Nephron progenitor cell (in vitro differentiated cells): Measurements from ENCODE around the gene PBLD.
"Not testable (repeated sequence)": the region's sequence is repeated elsewhere in the genome, so short reads cannot be mapped to it uniquely, and the experiment has no call there.

Source experiments
- DNase-seq: peaks from one replicate; pipeline ENCODE4 v3.0.0; 2021
- H3K27ac Mint-ChIP-seq: 2 replicates; pipeline ENCODE4 v1.8.0; 2021; ENCODE audit warnings: mild to moderate bottlenecking, moderate library complexity, mixed read lengths
- H3K27me3 Mint-ChIP-seq: 2 replicates; pipeline ENCODE4 v1.8.0; 2021; ENCODE audit warnings: mild to moderate bottlenecking, low read depth, mixed read lengths; ENCODE audit not compliant: poor library complexity
- H3K36me3 Mint-ChIP-seq: 2 replicates; pipeline ENCODE4 v1.8.0; 2021; ENCODE audit warnings: low read depth, mixed read lengths
- H3K4me1 Mint-ChIP-seq: 2 replicates; pipeline ENCODE4 v1.8.0; 2021; ENCODE audit warnings: mixed read lengths
- H3K4me3 Mint-ChIP-seq: 2 replicates; pipeline ENCODE4 v1.8.0; 2021; ENCODE audit warnings: mild to moderate bottlenecking, moderate library complexity, mixed read lengths
- H3K9me3 Mint-ChIP-seq: 2 replicates; pipeline ENCODE4 v1.8.0; 2021; ENCODE audit warnings: mild to moderate bottlenecking, moderate library complexity, mixed read lengths
- CTCF ChIP-seq: fragments of 200-600 bp; sonication (generic); IDR thresholded peaks from 2 replicates; pipeline ENCODE4 v1.5.0; 2021; ENCODE audit warnings: antibody characterized with exemption

Gene PBLD

GRCh38 chr10:68329506-68329861, 3.2 kb downstream of the PBLD start:
- Mint-ChIP-seq H3K27me3 (peaks cover 8% of the 10 kb centered on the region), H3K9me3 (no peaks in the 10 kb centered on the region), H3K4me1 (peaks cover 33% of the 10 kb centered on the region), H3K36me3 (no peaks in the 10 kb centered on the region), H3K27ac (no peak overlapping the region), H3K4me3 (no peak overlapping the region)
- TF ChIP-seq CTCF: no peak
- no peak for DNase-seq

GRCh38 chr10:68327889-68328786, 4.6 kb downstream of the PBLD start:
- Mint-ChIP-seq H3K36me3 (no peaks in the 10 kb centered on the region), H3K4me1 (peaks cover 30% of the 10 kb centered on the region), H3K9me3 (no peaks in the 10 kb centered on the region), H3K27me3 (peaks cover 11% of the 10 kb centered on the region), H3K27ac (peak overlapping the region; percentile 8), H3K4me3 (peak overlapping the region; percentile 5)
- no peak for DNase-seq
- no peak for TF ChIP-seq CTCF

- H3K27me3 Mint-ChIP-seq: peaks cover 11% of the 10 kb centered on the region
- H3K4me1 Mint-ChIP-seq: peaks cover 11% of the 10 kb centered on the region
- not testable (repeated sequence) for DNase-seq, H3K4me3 Mint-ChIP-seq, H3K36me3 Mint-ChIP-seq, H3K9me3 Mint-ChIP-seq, H3K27ac Mint-ChIP-seq
Measured at GRCh38 chr10:68324396-68324795, 8.3 kb downstream of the PBLD start.

- no peak for TF ChIP-seq CTCF
- peaks cover 7% of the 10 kb centered on the region for H3K27me3 Mint-ChIP-seq
- no peaks in the 10 kb centered on the region for H3K4me1 Mint-ChIP-seq
- H3K4me3 Mint-ChIP-seq: no peak overlapping the region
- no peak for DNase-seq
- H3K36me3 Mint-ChIP-seq: peaks cover 12% of the 10 kb centered on the region
- H3K9me3 Mint-ChIP-seq: peaks cover 24% of the 10 kb centered on the region
- H3K27ac Mint-ChIP-seq: no peak overlapping the region
Measured at GRCh38 chr10:68318331-68319059, 14.2 kb downstream of the PBLD start.

- Mint-ChIP-seq H3K9me3 (peaks cover 28% of the 10 kb centered on the region), H3K27me3 (peaks cover under 1% of the 10 kb centered on the region), H3K4me3 (no peak overlapping the region), H3K4me1 (no peaks in the 10 kb centered on the region), H3K36me3 (peaks cover 12% of the 10 kb centered on the region), H3K27ac (no peak overlapping the region)
- no peak for DNase-seq
- no peak for TF ChIP-seq CTCF
Measured at GRCh38 chr10:68315582-68315981, 17.1 kb downstream of the PBLD start.

GRCh38 chr10:68314930-68315329, 17.8 kb downstream of the PBLD start:
- H3K27me3 Mint-ChIP-seq, DNase-seq: not testable (repeated sequence)
- H3K9me3 Mint-ChIP-seq: peaks cover 28% of the 10 kb centered on the region

More at GRCh38 chr10:68314930-68315329, 17.8 kb downstream of the PBLD start:
- H3K36me3 Mint-ChIP-seq: peaks cover 12% of the 10 kb centered on the region
- not testable (repeated sequence) for H3K4me1 Mint-ChIP-seq, H3K4me3 Mint-ChIP-seq, H3K27ac Mint-ChIP-seq
